ENCODE results near the gene PLCB2.
A peak's percentile ranks its signal among the peaks of the same experiment; 100 is the strongest.

Gene PLCB2

GRCh38 chr15:40265875-40266274, 41.9 kb downstream of the PLCB2 start:
- Histone ChIP-seq H3K27me3 (ENCODE audit: control insufficient read depth, insufficient read depth, low read length) (no peaks in the 10 kb centered on the region), H3K36me3 (ENCODE audit: control insufficient read depth, insufficient read depth, low read length) (peaks cover 4% of the 10 kb centered on the region), H3K9ac (ENCODE audit: low read depth, low read length) (no peak overlapping the region), H3K4me1 (ENCODE audit: control insufficient read depth, insufficient read depth, low read length) (no peaks in the 10 kb centered on the region), H3K9me3 (ENCODE audit: control insufficient read depth, insufficient read depth, low read length) (no peaks in the 10 kb centered on the region), H3K4me3 (ENCODE audit: low read depth, low read length) (no peak overlapping the region)

- H3K4me3 ChIP-seq (ENCODE audit: low read depth, low read length): no peak overlapping the region
- H3K36me3 ChIP-seq (ENCODE audit: control insufficient read depth, insufficient read depth, low read length): peaks cover 4% of the 10 kb centered on the region
- H3K9me3 ChIP-seq (ENCODE audit: control insufficient read depth, insufficient read depth, low read length): no peaks in the 10 kb centered on the region
- H3K27me3 ChIP-seq (ENCODE audit: control insufficient read depth, insufficient read depth, low read length): no peaks in the 10 kb centered on the region
- no peaks in the 10 kb centered on the region for H3K4me1 ChIP-seq (ENCODE audit: control insufficient read depth, insufficient read depth, low read length)
- H3K9ac ChIP-seq (ENCODE audit: low read depth, low read length): no peak overlapping the region
These were observed 42.4 kb downstream of the PLCB2 start for GRCh38 chr15:40265355-40265754.

GRCh38 chr15:40264321-40265153, 43.2 kb downstream of the PLCB2 start:
- Histone ChIP-seq H3K9ac (ENCODE audit: low read depth, low read length) (no peak overlapping the region), H3K4me1 (ENCODE audit: control insufficient read depth, insufficient read depth, low read length) (no peaks in the 10 kb centered on the region), H3K27me3 (ENCODE audit: control insufficient read depth, insufficient read depth, low read length) (no peaks in the 10 kb centered on the region), H3K36me3 (ENCODE audit: control insufficient read depth, insufficient read depth, low read length) (peaks cover 4% of the 10 kb centered on the region), H3K4me3 (ENCODE audit: low read depth, low read length) (no peak overlapping the region), H3K9me3 (ENCODE audit: control insufficient read depth, insufficient read depth, low read length) (no peaks in the 10 kb centered on the region)

GRCh38 chr15:40263024-40263754, 44.5 kb downstream of the PLCB2 start:
- peaks cover 4% of the 10 kb centered on the region for H3K36me3 ChIP-seq (ENCODE audit: control insufficient read depth, insufficient read depth, low read length)
- H3K9ac ChIP-seq (ENCODE audit: low read depth, low read length): no peak overlapping the region
- peaks cover 6% of the 10 kb centered on the region for H3K4me1 ChIP-seq (ENCODE audit: control insufficient read depth, insufficient read depth, low read length)
- H3K27me3 ChIP-seq (ENCODE audit: control insufficient read depth, insufficient read depth, low read length): no peaks in the 10 kb centered on the region
- H3K4me3 ChIP-seq (ENCODE audit: low read depth, low read length): no peak overlapping the region
- H3K9me3 ChIP-seq (ENCODE audit: control insufficient read depth, insufficient read depth, low read length): no peaks in the 10 kb centered on the region

GRCh38 chr15:40259021-40259420, 48.7 kb downstream of the PLCB2 start:
- Histone ChIP-seq H3K4me1 (ENCODE audit: control insufficient read depth, insufficient read depth, low read length) (peaks cover 6% of the 10 kb centered on the region), H3K9ac (ENCODE audit: low read depth, low read length) (no peak overlapping the region), H3K27me3 (ENCODE audit: control insufficient read depth, insufficient read depth, low read length) (peaks cover 9% of the 10 kb centered on the region), H3K36me3 (ENCODE audit: control insufficient read depth, insufficient read depth, low read length) (no peaks in the 10 kb centered on the region), H3K4me3 (ENCODE audit: low read depth, low read length) (no peak overlapping the region), H3K9me3 (ENCODE audit: control insufficient read depth, insufficient read depth, low read length) (no peaks in the 10 kb centered on the region)

GRCh38 chr15:40258544-40258943, 49.2 kb downstream of the PLCB2 start:
- Histone ChIP-seq H3K9me3 (ENCODE audit: control insufficient read depth, insufficient read depth, low read length) (no peaks in the 10 kb centered on the region), H3K4me1 (ENCODE audit: control insufficient read depth, insufficient read depth, low read length) (peaks cover 6% of the 10 kb centered on the region), H3K4me3 (ENCODE audit: low read depth, low read length) (no peak overlapping the region), H3K36me3 (ENCODE audit: control insufficient read depth, insufficient read depth, low read length) (no peaks in the 10 kb centered on the region), H3K9ac (ENCODE audit: low read depth, low read length) (peak overlapping the region; percentile 8), H3K27me3 (ENCODE audit: control insufficient read depth, insufficient read depth, low read length) (peaks cover 14% of the 10 kb centered on the region)

GRCh38 chr15:40257656-40258450, 49.9 kb downstream of the PLCB2 start:
- no peaks in the 10 kb centered on the region for H3K36me3 ChIP-seq (ENCODE audit: control insufficient read depth, insufficient read depth, low read length)

GRCh38 chr15:40256638-40257235, 51.0 kb downstream of the PLCB2 start:
- Histone ChIP-seq H3K9me3 (ENCODE audit: control insufficient read depth, insufficient read depth, low read length) (no peaks in the 10 kb centered on the region), H3K36me3 (ENCODE audit: control insufficient read depth, insufficient read depth, low read length) (no peaks in the 10 kb centered on the region), H3K27me3 (ENCODE audit: control insufficient read depth, insufficient read depth, low read length) (peaks cover 24% of the 10 kb centered on the region), H3K9ac (ENCODE audit: low read depth, low read length) (no peak overlapping the region), H3K4me3 (ENCODE audit: low read depth, low read length) (no peak overlapping the region), H3K4me1 (ENCODE audit: control insufficient read depth, insufficient read depth, low read length) (peaks cover 6% of the 10 kb centered on the region)

More at GRCh38 chr15:40257656-40258450, 49.9 kb downstream of the PLCB2 start:
- H3K9ac ChIP-seq (ENCODE audit: low read depth, low read length): no peak overlapping the region
- peaks cover 20% of the 10 kb centered on the region for H3K27me3 ChIP-seq (ENCODE audit: control insufficient read depth, insufficient read depth, low read length)
- no peaks in the 10 kb centered on the region for H3K9me3 ChIP-seq (ENCODE audit: control insufficient read depth, insufficient read depth, low read length)
- H3K4me1 ChIP-seq (ENCODE audit: control insufficient read depth, insufficient read depth, low read length): peaks cover 6% of the 10 kb centered on the region
- no peak overlapping the region for H3K4me3 ChIP-seq (ENCODE audit: low read depth, low read length)

GRCh38 chr15:40255033-40255432, 52.7 kb downstream of the PLCB2 start:
- Histone ChIP-seq H3K4me1 (ENCODE audit: control insufficient read depth, insufficient read depth, low read length) (peaks cover 6% of the 10 kb centered on the region), H3K9me3 (ENCODE audit: control insufficient read depth, insufficient read depth, low read length) (no peaks in the 10 kb centered on the region), H3K9ac (ENCODE audit: low read depth, low read length) (no peak overlapping the region), H3K36me3 (ENCODE audit: control insufficient read depth, insufficient read depth, low read length) (no peaks in the 10 kb centered on the region), H3K4me3 (ENCODE audit: low read depth, low read length) (no peak overlapping the region), H3K27me3 (ENCODE audit: control insufficient read depth, insufficient read depth, low read length) (peaks cover 32% of the 10 kb centered on the region)

GRCh38 chr15:40254452-40254851, 53.3 kb downstream of the PLCB2 start:
- Histone ChIP-seq H3K27me3 (ENCODE audit: control insufficient read depth, insufficient read depth, low read length) (peaks cover 32% of the 10 kb centered on the region), H3K9me3 (ENCODE audit: control insufficient read depth, insufficient read depth, low read length) (no peaks in the 10 kb centered on the region), H3K9ac (ENCODE audit: low read depth, low read length) (no peak overlapping the region), H3K4me1 (ENCODE audit: control insufficient read depth, insufficient read depth, low read length) (peaks cover 6% of the 10 kb centered on the region), H3K4me3 (ENCODE audit: low read depth, low read length) (no peak overlapping the region), H3K36me3 (ENCODE audit: control insufficient read depth, insufficient read depth, low read length) (no peaks in the 10 kb centered on the region)

GRCh38 chr15:40253167-40253790, 54.5 kb downstream of the PLCB2 start:
- Histone ChIP-seq H3K27me3 (ENCODE audit: control insufficient read depth, insufficient read depth, low read length) (peaks cover 32% of the 10 kb centered on the region), H3K9ac (ENCODE audit: low read depth, low read length) (peak overlapping the region; percentile 47), H3K36me3 (ENCODE audit: control insufficient read depth, insufficient read depth, low read length) (no peaks in the 10 kb centered on the region), H3K4me1 (ENCODE audit: control insufficient read depth, insufficient read depth, low read length) (peaks cover 1% of the 10 kb centered on the region), H3K4me3 (ENCODE audit: low read depth, low read length) (peak overlapping the region; percentile 62), H3K9me3 (ENCODE audit: control insufficient read depth, insufficient read depth, low read length) (no peaks in the 10 kb centered on the region)

Data from iPS-15b (cell line).